ENCODE results near the gene MAD2L1BP. TPM values are rescaled to one million over a fixed set of nuclear protein-coding genes. Genes with fewer than 3 reads are reported as not detected.

The MAD2L1BP gene
- total RNA-seq, 1 experiment from 2014 or later: 46.3 TPM

GRCh38 chr6:43674921-43675320 is 39.3 kb downstream of the MAD2L1BP start:
- H3K9me3 Mint-ChIP-seq: no peaks in the 10 kb centered on the region
- H3K27me3 ChIP-seq (ENCODE audit: insufficient read depth, low read length): no peaks in the 10 kb centered on the region; the same call in 1 of the 2 replicates
- no peaks in the 10 kb centered on the region for H3K27me3 Mint-ChIP-seq (ENCODE audit: low read depth)
- no peak overlapping the region for H3K56ac ChIP-seq (ENCODE audit: insufficient read length, low read depth, low read length)
- no peak overlapping the region for H3K23ac ChIP-seq (ENCODE audit: insufficient read length, low read depth, low read length)
- H2AK5ac ChIP-seq (ENCODE audit: insufficient read length, low read length): no peak overlapping the region
- H4K91ac ChIP-seq (ENCODE audit: insufficient read length, low read depth, low read length): no peak overlapping the region
- peaks cover 43 to 85% (median 64%) of the 10 kb centered on the region in 3 experiments for H3K36me3 Mint-ChIP-seq (ENCODE audit: insufficient read depth in 1 of 3, low read depth in 3 of 3)
- H2BK20ac ChIP-seq (ENCODE audit: low read depth, low read length, poor library complexity, severe bottlenecking): no peak overlapping the region
- no peak overlapping the region for H3K18ac ChIP-seq (ENCODE audit: insufficient read length, low read depth, low read length)
- H3K9me3 ChIP-seq (ENCODE audit: control insufficient read depth, low read depth, low read length): no peaks in the 10 kb centered on the region
- H3K14ac ChIP-seq (ENCODE audit: insufficient read depth, low read length): no peak overlapping the region
- H3K9ac ChIP-seq (ENCODE audit: extremely low read depth, insufficient read length, low read length): no peak overlapping the region
- no peak overlapping the region for H4K8ac ChIP-seq (replicated peaks; ENCODE audit: insufficient read length, low read depth, low read length)
- no peak overlapping the region for H3K27ac ChIP-seq (ENCODE audit: insufficient read length, low read depth, low read length)
- DNase-seq: no peak
- H4K20me1 ChIP-seq (ENCODE audit: control insufficient read depth, insufficient read depth, insufficient read length): no peaks in the 10 kb centered on the region
- WGBS (ENCODE audit: extremely low coverage, insufficient read length, low lambda C conversion rate): no CpG with 5 or more reads among the region's 8 CpGs
- H3K23me2 ChIP-seq (ENCODE audit: insufficient read length, low read depth, low read length, poor library complexity, severe bottlenecking): no peaks in the 10 kb centered on the region
- no peak overlapping the region for H2AFZ ChIP-seq (ENCODE audit: low read length)
- no peak overlapping the region for H2BK5ac ChIP-seq (ENCODE audit: insufficient read length, low read length)
- no peaks in the 10 kb centered on the region for H3K79me1 ChIP-seq (ENCODE audit: insufficient read depth, low read depth, low read length, poor library complexity, severe bottlenecking)
- no peak overlapping the region for H3T11ph ChIP-seq (ENCODE audit: low read length)
- H3K4me3 Mint-ChIP-seq: no peak overlapping the region
- no peaks in the 10 kb centered on the region for H3K79me2 ChIP-seq (ENCODE audit: insufficient read depth, low read length)
- H3K4me1 Mint-ChIP-seq: peaks cover 3 to 7% of the 10 kb centered on the region in 2 experiments
- H3K4me1 ChIP-seq (ENCODE audit: insufficient read depth, low read length): no peaks in the 10 kb centered on the region
- H4K5ac ChIP-seq (ENCODE audit: insufficient read length, low read depth, low read length): no peak overlapping the region
- no peak overlapping the region for H2BK120ac ChIP-seq (ENCODE audit: low read depth, low read length, poor library complexity, severe bottlenecking)
- no peak overlapping the region; a peak in 1 of 7 replicates for H3K27ac Mint-ChIP-seq
- H2BK12ac ChIP-seq (ENCODE audit: insufficient read length, low read depth, low read length): no peak overlapping the region
- no peak overlapping the region for H2BK15ac ChIP-seq (ENCODE audit: low read depth, low read length)
- no peak overlapping the region for H3K4me2 ChIP-seq (ENCODE audit: insufficient read depth, insufficient read length, low read length)
- no peak for TF ChIP-seq CTCF (conservative IDR thresholded peaks at IDR 0.05)
- no peak overlapping the region for H3K4ac ChIP-seq (ENCODE audit: low read depth, low read length)
